ENCODE results near the gene AFAP1.

Gene AFAP1

GRCh38 chr4:7885216-7886006, 54.2 kb downstream of the AFAP1 start:
- TF ChIP-seq CTCF (IDR thresholded peaks at IDR 0.05) = no peak
- peaks cover 6% of the 10 kb centered on the region for H3K9me3 ChIP-seq
- H3K36me3 ChIP-seq = no peaks in the 10 kb centered on the region
- H3K4me1 ChIP-seq (ENCODE audit: control insufficient read depth in 1 of 2, insufficient read depth in 1 of 2, low read depth in 1 of 2, low read length in 1 of 2) = no peaks in the 10 kb centered on the region
- no peak overlapping the region for H3K4me3 ChIP-seq (ENCODE audit: low read depth in 1 of 2, low read length in 1 of 2)
- no peak overlapping the region for H3K27ac ChIP-seq
- no peaks in the 10 kb centered on the region for H3K27me3 ChIP-seq

GRCh38 chr4:7880683-7881082, 59.0 kb downstream of the AFAP1 start:
- H3K27me3 ChIP-seq = peaks cover 24% of the 10 kb centered on the region
- H3K36me3 ChIP-seq = no peaks in the 10 kb centered on the region
- no peak for TF ChIP-seq CTCF (IDR thresholded peaks at IDR 0.05)
- H3K9me3 ChIP-seq = no peaks in the 10 kb centered on the region
- H3K27ac ChIP-seq = no peak overlapping the region
- no peak overlapping the region for H3K4me3 ChIP-seq (ENCODE audit: low read depth in 1 of 2, low read length in 1 of 2)
- H3K4me1 ChIP-seq (ENCODE audit: control insufficient read depth in 1 of 2, insufficient read depth in 1 of 2, low read depth in 1 of 2, low read length in 1 of 2) = no peaks in the 10 kb centered on the region

- TF ChIP-seq CTCF (IDR thresholded peaks at IDR 0.05) = no peak
- Histone ChIP-seq H3K27me3 (peaks cover 28% of the 10 kb centered on the region), H3K9me3 (no peaks in the 10 kb centered on the region), H3K4me3 (ENCODE audit: low read depth in 1 of 2, low read length in 1 of 2) (no peak overlapping the region), H3K27ac (no peak overlapping the region), H3K36me3 (no peaks in the 10 kb centered on the region), H3K4me1 (ENCODE audit: control insufficient read depth in 1 of 2, insufficient read depth in 1 of 2, low read depth in 1 of 2, low read length in 1 of 2) (no peaks in the 10 kb centered on the region)
Observed at GRCh38 chr4:7879127-7879526, 60.5 kb downstream of the AFAP1 start.

GRCh38 chr4:7878323-7878722, 61.3 kb downstream of the AFAP1 start:
- Histone ChIP-seq H3K9me3 (no peaks in the 10 kb centered on the region), H3K36me3 (no peaks in the 10 kb centered on the region), H3K4me3 (ENCODE audit: low read depth in 1 of 2, low read length in 1 of 2) (no peak overlapping the region), H3K27me3 (peaks cover 28% of the 10 kb centered on the region), H3K27ac (no peak overlapping the region), H3K4me1 (ENCODE audit: control insufficient read depth in 1 of 2, insufficient read depth in 1 of 2, low read depth in 1 of 2, low read length in 1 of 2) (no peaks in the 10 kb centered on the region)
- no peak for TF ChIP-seq CTCF (IDR thresholded peaks at IDR 0.05)

- H3K4me3 ChIP-seq (ENCODE audit: low read depth in 1 of 2, low read length in 1 of 2) = no peak overlapping the region
- no peaks in the 10 kb centered on the region for H3K4me1 ChIP-seq (ENCODE audit: control insufficient read depth in 1 of 2, insufficient read depth in 1 of 2, low read depth in 1 of 2, low read length in 1 of 2)
- no peak overlapping the region for H3K27ac ChIP-seq
- no peaks in the 10 kb centered on the region for H3K36me3 ChIP-seq
- TF ChIP-seq CTCF (IDR thresholded peaks at IDR 0.05) = no peak
- H3K27me3 ChIP-seq = peaks cover 28% of the 10 kb centered on the region
- no peaks in the 10 kb centered on the region for H3K9me3 ChIP-seq
Observed at GRCh38 chr4:7877176-7877575, 62.5 kb downstream of the AFAP1 start.
